Liver (tissue), 3 donors: ENCODE data around the gene FKBP11.

ENCODE experiments used
- ATF3 ChIP-seq: IDR thresholded peaks from 2 replicates; pipeline ENCODE4 v1.6.1; 2016; ENCODE audit warnings: antibody characterized with exemption
- CTCF ChIP-seq: fragments of 150-350 bp; IDR thresholded peaks from 2 replicates; pipeline ENCODE4 v1.5.1; 2017; ENCODE audit warnings: improper control_type of control experiment, low read depth, low read length; ENCODE audit not compliant: missing input control
- EGR1 ChIP-seq, 2 donors: IDR thresholded peaks; 2 replicates each; pipeline ENCODE4 v1.6.1; 2016 to 2018; ENCODE audit warnings: antibody characterized with exemption in 2 of 2, low read depth in 2 of 2
- FOXA1 ChIP-seq: IDR thresholded peaks from 2 replicates; pipeline ENCODE4 v1.6.1; 2016; ENCODE audit warnings: antibody characterized with exemption
- GABPA ChIP-seq, 2 donors: IDR thresholded peaks in 1 of 2; conservative IDR thresholded peaks in 1 of 2; 2 replicates each; pipeline ENCODE4 v1.6.1; 2016; ENCODE audit warnings: antibody characterized with exemption in 2 of 2, mild to moderate bottlenecking in 1 of 2, moderate library complexity in 1 of 2
- JUND ChIP-seq, 2 donors: IDR thresholded peaks; 2 replicates each; pipeline ENCODE4 v1.6.1; 2016; ENCODE audit warnings: antibody characterized with exemption in 2 of 2
- MAX ChIP-seq: IDR thresholded peaks from 2 replicates; pipeline ENCODE4 v1.6.1; 2016; ENCODE audit warnings: antibody characterized with exemption
- RAD21 ChIP-seq, 2 donors: IDR thresholded peaks; 2 replicates each; pipeline ENCODE4 v1.6.1; 2016; ENCODE audit warnings: antibody characterized with exemption in 2 of 2, mild to moderate bottlenecking in 2 of 2
- REST ChIP-seq: IDR thresholded peaks from 2 replicates; pipeline ENCODE4 v1.6.1; 2016; ENCODE audit warnings: antibody characterized with exemption, mild to moderate bottlenecking
- RXRA ChIP-seq, 2 donors: IDR thresholded peaks; 2 replicates each; pipeline ENCODE4 v1.6.1; 2017 to 2018; ENCODE audit warnings: antibody characterized with exemption in 2 of 2, mild to moderate bottlenecking in 1 of 2
- SP1 ChIP-seq: IDR thresholded peaks from 2 replicates; pipeline ENCODE4 v1.6.1; 2018; ENCODE audit warnings: antibody characterized with exemption, mild to moderate bottlenecking
- TAF1 ChIP-seq: conservative IDR thresholded peaks from 2 replicates; pipeline ENCODE4 v1.6.1; 2016; ENCODE audit warnings: antibody characterized with exemption, mild to moderate bottlenecking
- YY1 ChIP-seq: IDR thresholded peaks from 2 replicates; pipeline ENCODE4 v1.6.1; 2016; ENCODE audit warnings: antibody characterized with exemption, mild to moderate bottlenecking
- donor health status: healthy.
- donor health status: healthy.

GRCh38 chr12:48952691-48953090 lies 27.4 kb upstream of the FKBP11 start:
- no peak for TF ChIP-seq CTCF
- no peak for TF ChIP-seq YY1
- no peak for TF ChIP-seq REST
- no peak for TF ChIP-seq RAD21 (IDR thresholded peaks at IDR 0.05)
- no peak for TF ChIP-seq JUND (IDR thresholded peaks at IDR 0.05)
- no peak for TF ChIP-seq ATF3
- TF ChIP-seq GABPA (IDR thresholded peaks at IDR 0.05 in 1 of 2, conservative IDR thresholded peaks at IDR 0.05 in 1 of 2), result no peak
- no peak for TF ChIP-seq TAF1
- TF ChIP-seq EGR1 (IDR thresholded peaks at IDR 0.05; ENCODE audit: low read depth in 2 of 2), result no peak
- TF ChIP-seq MAX, result no peak
- TF ChIP-seq SP1, result no peak
- no peak for TF ChIP-seq RXRA (IDR thresholded peaks at IDR 0.05)
- TF ChIP-seq FOXA1, result no peak
